ENCODE results near the gene TNNT1. TPM values are rescaled to one million over a fixed set of nuclear protein-coding genes. Genes with fewer than 3 reads are reported as not detected.

The TNNT1 gene
- total RNA-seq, 1 experiment from 2014 or later: 188 TPM

DNA sequence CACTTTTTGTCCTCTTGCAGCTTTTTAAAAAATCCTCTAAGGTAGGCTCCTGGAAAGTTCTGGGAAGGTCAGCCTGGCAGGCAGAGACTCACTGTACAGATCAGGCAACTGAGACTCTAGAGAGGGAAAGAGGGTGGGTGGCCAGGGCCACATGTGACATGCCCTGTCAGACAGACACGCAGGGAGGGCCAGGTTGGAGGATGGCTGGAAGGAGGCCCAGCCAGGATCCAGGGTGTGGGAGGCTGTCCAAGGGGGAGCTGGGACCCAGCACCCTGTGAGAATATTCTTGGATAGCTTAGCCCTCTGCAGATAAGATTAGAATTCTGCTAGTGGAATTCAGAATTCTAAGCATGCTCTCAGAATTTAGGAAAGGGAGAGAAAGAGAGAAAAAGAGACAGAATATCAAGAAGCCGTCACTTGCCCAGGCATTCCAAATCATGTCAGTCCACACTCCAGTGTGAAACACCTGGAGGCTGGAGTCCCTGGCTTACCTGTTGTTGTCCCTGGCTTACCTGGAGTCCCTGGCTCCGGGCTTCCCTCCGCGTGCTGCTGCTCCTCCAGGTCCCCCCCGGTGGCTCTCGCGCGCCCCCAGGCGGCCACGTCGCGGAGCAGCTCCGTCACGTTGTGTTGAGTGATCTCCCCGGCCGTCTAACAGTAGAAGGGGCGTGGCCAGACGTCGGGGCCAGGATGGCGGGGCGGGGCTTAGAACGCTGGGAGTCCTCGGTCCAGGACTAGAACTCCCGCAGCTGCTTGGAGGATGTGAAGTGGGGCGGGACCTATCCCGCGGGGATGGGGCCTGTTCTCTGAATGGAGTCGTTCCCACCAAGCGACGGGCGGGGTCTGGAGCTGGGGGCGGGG lies 11.4 kb upstream of the TNNT1 start:
- Histone ChIP-seq H2AFZ (ENCODE audit: low read depth, low read length, poor library complexity, severe bottlenecking) (no peak overlapping the region), H3K4me1 (ENCODE audit: control insufficient read depth in 1 of 2, insufficient read depth in 2 of 2, low read length in 2 of 2) (peaks cover 13 to 53% of the 10 kb centered on the region in 2 experiments), H4K20me1 (ENCODE audit: insufficient read depth) (no peaks in the 10 kb centered on the region), H3K27ac (ENCODE audit: low read depth, low read length) (peak overlapping the region; percentile 78), H3K4me2 (ENCODE audit: low read length) (peak overlapping the region; percentile 96), H3K4me3 (replicated peaks in 1 of 2; ENCODE audit: low read depth in 1 of 2, low read length in 2 of 2) (peak overlapping the region; percentile 67 to 74), H3K36me3 (ENCODE audit: control insufficient read depth in 1 of 2, insufficient read depth in 2 of 2, low read length in 2 of 2) (no peaks in the 10 kb centered on the region), H3K9me3 (ENCODE audit: control insufficient read depth in 1 of 2, insufficient read depth in 1 of 2, low read depth in 1 of 2, low read length in 2 of 2) (no peaks in the 10 kb centered on the region), H3K9ac (ENCODE audit: low read length) (peak overlapping the region; percentile 81), H3K79me2 (ENCODE audit: insufficient read depth, low read length) (peaks cover 12% of the 10 kb centered on the region), H3K27me3 (ENCODE audit: insufficient read depth, low read length) (no peaks in the 10 kb centered on the region), H3K9me2 (ENCODE audit: insufficient read depth) (no peaks in the 10 kb centered on the region)
- POLR2A ChIA-PET: interaction anchor here (0.8 to 2.9 kb wide), 7 partner anchors 8 to 471 kb away, joined by 3 to 24 read pairs (median 4); partner anchors contain the start of genes KMT5C and PPP6R1
- peak; percentile 49 for TF ChIP-seq YY1 (IDR thresholded peaks at IDR 0.05; ENCODE audit: extremely low read depth, insufficient replicate concordance, low read depth, low read length)
- TF ChIP-seq SP1 (IDR thresholded peaks at IDR 0.05; ENCODE audit: low read depth): peak; percentile 59
- peak; percentile 68 for TF ChIP-seq POLR2AphosphoS5 (IDR thresholded peaks at IDR 0.05; ENCODE audit: low read depth, low read length)
- peak; percentile 64 for TF ChIP-seq TCF7L2 (IDR thresholded peaks at IDR 0.05; ENCODE audit: borderline replicate concordance, extremely low read depth, insufficient read depth, insufficient read length)
- TF ChIP-seq, protein P1, sequence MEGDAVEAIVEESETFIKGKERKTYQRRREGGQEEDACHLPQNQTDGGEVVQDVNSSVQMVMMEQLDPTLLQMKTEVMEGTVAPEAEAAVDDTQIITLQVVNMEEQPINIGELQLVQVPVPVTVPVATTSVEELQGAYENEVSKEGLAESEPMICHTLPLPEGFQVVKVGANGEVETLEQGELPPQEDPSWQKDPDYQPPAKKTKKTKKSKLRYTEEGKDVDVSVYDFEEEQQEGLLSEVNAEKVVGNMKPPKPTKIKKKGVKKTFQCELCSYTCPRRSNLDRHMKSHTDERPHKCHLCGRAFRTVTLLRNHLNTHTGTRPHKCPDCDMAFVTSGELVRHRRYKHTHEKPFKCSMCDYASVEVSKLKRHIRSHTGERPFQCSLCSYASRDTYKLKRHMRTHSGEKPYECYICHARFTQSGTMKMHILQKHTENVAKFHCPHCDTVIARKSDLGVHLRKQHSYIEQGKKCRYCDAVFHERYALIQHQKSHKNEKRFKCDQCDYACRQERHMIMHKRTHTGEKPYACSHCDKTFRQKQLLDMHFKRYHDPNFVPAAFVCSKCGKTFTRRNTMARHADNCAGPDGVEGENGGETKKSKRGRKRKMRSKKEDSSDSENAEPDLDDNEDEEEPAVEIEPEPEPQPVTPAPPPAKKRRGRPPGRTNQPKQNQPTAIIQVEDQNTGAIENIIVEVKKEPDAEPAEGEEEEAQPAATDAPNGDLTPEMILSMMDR (IDR thresholded peaks at IDR 0.05 in 2 of 3, conservative IDR thresholded peaks at IDR 0.05 in 1 of 3; ENCODE audit: borderline replicate concordance in 1 of 3, insufficient read depth in 1 of 3, low read depth in 2 of 3, low read length in 2 of 3): peak; percentile 89 to 97 (median 96)
- TF ChIP-seq, protein P2, sequence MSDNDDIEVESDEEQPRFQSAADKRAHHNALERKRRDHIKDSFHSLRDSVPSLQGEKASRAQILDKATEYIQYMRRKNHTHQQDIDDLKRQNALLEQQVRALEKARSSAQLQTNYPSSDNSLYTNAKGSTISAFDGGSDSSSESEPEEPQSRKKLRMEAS (IDR thresholded peaks at IDR 0.05): peak; percentile 91
- peak; percentile 94 for TF ChIP-seq RAD21 (IDR thresholded peaks at IDR 0.05; ENCODE audit: low read depth)
- TF ChIP-seq ZFX (IDR thresholded peaks at IDR 0.05): no peak
- TF ChIP-seq EGR1 (IDR thresholded peaks at IDR 0.05; ENCODE audit: low read depth): no peak
- TF ChIP-seq SRF (IDR thresholded peaks at IDR 0.05; ENCODE audit: low read depth): no peak
- no peak for TF ChIP-seq CEBPB (IDR thresholded peaks at IDR 0.05; ENCODE audit: low read depth)
- TSS peak; percentile 78 for BruUV-seq (replicated peaks)
- ATAC-seq (peak; percentile 77), DNase-seq (ENCODE audit: low read depth, low spot score) (peak; percentile 92)
- intact Hi-C loops (cut with micrococcal nuclease): no loop called here
- CTCF ChIA-PET: interaction anchor here (0.7 to 3.0 kb wide), 17 partner anchors 9 to 279 kb away, joined by 3 to 53 read pairs (median 4); partner anchors contain the start of genes HSPBP1, PTPRH, RDH13 and SYT5
- RAD21 ChIA-PET (ENCODE audit: low non-redundant PET in 1 of 2, low total read pairs in 2 of 2, uncharacterized antibody in 2 of 2, unreplicated experiment in 2 of 2): interaction anchor here (0.6 to 2.6 kb wide), 4 partner anchors 14 to 19 kb away, joined by 3 to 11 read pairs (median 8); no protein-coding TSS in a partner anchor
